GM18502 (cell line): ENCODE measurements around the gene CDK4.

Experiments used
- ATAC-seq: cut with Tn5 transposase; IDR thresholded peaks from one replicate; pipeline ENCODE4 v1.9.1; 2021; ENCODE audit warnings: mild to moderate bottlenecking; ENCODE audit not compliant: unreplicated experiment, poor library complexity

The CDK4 gene

GRCh38 chr12:57741844-57742738, 10.0 kb downstream of the CDK4 start:
- ATAC-seq: peak; percentile 56

DNA sequence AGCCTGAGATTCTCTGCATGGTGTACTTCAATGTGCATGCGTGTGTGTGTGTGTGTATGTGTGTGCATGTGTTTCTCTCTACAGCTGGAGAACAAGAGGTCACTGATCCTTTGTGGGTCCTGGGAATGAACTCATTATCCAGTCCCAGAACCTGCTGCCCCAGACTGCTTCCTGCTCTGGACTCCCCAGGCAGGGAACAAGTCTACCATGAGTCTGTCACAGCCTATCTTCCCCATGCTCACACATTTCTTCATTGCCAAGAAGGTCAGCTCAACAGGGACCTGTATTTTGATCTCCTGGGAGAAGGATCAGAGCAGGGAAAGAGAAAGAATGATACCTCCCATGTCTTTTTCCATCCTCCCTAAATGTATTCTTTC, 10.7 kb downstream of the CDK4 start:
- no peak for ATAC-seq

- ATAC-seq: peak; percentile 61
Measured at GRCh38 chr12:57740656-57741412, 11.3 kb downstream of the CDK4 start.

- no peak for ATAC-seq
Measured at GRCh38 chr12:57739914-57740538, 12.1 kb downstream of the CDK4 start.

GRCh38 chr12:57739387-57739786, 12.7 kb downstream of the CDK4 start:
- no peak for ATAC-seq

DNA sequence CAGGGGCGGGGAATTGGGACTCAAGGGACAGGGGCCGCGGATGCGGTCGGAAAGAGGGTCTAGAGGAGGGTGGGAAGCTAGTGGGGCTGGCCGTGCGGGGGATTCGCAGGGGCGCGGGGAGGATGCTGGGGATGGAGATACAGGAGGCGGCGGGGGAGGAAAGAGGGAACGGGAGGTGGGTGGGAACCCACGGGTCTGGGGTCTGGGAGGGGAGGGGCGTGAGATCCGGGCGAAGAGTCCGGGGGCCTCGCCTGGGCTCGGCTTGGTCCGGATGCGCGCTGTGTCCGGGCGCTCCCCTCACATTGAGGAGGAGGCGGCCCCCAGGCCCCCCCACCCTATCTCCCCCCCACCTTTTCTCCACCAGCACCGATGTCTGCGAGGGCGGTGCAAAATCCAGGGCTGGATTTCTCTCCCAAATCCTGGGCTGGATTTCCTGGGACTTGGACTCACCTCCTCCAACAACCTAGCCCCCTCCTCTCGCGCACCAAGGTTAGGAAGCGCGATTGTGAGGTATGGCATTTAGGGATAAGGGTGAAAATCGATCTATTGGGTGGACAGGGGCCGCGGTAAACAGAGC, 13.4 kb downstream of the CDK4 start, which contains the start of gene AGAP2:
TSS of gene AGAP2 (minus strand) at position 82 of the 577 bp plus-strand sequence. CDS start 496 bp downstream, outside the sequence.
- ATAC-seq: no peak

DNA sequence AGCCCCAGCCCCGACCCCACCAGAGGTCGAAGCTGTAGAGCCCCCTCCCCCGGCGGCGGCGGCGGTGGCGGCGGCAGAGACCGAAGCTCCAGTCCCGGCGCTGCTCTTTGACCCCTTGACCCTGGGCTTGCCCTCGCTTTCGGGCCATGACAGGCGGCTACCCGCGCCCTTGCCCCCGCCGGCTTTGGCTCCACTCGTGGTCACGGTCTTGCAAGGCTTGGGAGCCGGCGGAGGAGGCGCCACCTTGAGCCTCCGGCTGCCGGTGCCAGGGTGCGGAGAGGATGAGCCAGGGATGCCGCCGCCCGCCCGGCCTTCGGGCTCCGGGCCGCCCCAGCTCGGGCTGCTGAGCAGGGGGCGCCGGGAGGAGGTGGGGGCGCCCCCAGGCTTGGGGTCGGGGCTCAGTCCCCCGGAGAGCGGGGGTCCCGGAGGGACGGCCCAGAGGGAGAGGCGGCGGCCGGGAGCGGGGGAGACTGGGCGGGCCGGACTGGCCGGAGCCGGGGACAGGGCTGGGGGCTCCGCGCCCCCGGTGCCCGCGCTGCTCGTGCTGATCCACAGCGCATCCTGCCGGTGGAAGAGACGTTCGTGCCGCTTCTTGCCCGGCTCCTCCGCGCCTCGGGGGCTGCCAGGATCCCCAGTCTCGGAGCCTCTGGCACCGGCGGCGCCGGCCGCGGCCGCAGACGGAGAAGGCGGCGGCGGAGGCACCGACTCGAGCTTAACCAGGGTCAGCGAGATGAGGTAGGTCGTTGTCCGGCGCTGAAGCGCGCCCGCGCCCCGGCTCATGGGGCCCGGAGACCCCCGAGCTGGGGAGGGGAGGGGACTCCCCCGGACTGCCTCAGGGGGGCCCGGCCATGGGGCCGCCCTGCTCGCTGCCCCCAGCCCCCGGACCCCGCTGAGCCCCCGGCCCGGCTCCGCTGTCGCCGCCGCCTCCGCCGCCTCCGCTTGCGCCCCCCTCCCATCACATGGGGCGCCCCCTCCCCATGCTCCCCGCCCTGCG, 14.3 kb downstream of the CDK4 start:
- ATAC-seq: no peak

DNA sequence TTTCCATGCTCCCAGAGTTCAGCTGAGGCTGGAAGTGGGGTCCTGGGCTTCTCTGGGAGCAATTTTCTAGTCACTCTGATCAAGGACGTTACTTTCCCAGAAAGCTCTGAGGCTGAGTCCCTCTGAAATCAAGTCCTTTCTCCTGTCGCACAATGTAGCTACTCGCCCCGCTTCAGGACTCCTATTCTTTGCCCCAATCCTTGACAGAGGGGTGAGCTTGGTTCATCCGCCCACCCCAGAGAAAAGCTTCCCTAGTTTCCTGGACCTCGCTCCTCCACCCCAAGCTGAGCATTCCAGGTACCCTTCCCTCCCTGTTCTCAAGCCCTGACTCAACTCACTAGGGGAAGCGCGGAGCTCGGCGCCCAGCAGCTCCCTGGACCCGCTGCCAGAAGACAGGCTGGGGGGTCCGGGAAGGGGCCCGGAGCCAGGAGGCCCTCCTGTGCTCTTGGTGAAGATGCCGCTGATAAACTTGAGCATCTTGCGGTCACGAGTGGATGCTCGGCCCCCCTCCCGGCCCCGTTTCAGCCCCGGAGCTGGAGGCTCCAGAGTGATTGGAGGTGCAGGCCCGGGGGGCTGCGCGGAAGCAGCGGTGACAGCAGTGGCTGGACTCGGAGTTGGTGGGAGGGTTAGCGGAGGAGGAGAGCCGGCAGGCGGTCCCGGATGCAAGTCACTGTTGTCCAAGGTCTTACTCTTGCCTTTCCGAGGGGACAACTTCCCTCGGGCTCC, 15.2 kb downstream of the CDK4 start:
- ATAC-seq: no peak

DNA sequence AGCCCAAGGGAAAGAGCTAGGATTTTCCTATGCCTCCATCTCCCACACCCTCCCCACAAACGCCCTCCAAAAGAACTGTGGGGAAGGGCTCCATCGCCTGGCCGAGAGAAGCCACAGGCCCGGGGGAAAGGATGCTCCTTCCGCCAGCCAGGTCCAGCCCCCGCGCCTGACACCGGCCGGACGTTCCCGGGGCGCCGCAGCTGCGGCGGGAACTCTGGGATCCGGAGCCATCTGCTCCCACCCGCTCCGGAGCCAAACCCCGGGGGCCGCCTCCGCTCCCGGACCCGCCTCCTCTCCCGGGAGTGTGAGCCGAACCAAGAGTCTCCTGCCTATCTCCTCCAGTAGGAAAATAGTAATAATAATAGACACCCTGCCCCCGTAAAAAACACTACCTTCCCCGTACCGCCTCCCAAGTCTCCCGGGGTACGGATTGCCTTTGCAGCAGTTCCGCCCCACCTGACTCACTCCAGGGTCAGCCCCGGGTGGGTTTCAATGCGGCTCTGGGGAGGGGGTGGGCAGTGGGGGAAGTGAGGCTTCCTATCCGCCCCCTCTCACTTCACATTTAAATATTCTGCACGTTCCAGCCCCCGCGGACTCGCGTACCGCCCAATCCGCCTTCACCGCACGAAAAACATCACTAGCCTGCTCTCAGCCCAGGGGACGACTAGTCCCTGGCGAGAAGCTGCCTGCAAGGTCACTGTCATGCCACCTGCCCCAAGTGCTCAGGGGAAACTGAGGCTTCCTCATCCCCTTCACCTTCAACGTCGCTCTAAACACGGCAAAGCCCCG, 16.0 kb downstream of the CDK4 start:
- ATAC-seq: no peak

- ATAC-seq: no peak
Measured at GRCh38 chr12:57735198-57735855, 16.8 kb downstream of the CDK4 start.

DNA sequence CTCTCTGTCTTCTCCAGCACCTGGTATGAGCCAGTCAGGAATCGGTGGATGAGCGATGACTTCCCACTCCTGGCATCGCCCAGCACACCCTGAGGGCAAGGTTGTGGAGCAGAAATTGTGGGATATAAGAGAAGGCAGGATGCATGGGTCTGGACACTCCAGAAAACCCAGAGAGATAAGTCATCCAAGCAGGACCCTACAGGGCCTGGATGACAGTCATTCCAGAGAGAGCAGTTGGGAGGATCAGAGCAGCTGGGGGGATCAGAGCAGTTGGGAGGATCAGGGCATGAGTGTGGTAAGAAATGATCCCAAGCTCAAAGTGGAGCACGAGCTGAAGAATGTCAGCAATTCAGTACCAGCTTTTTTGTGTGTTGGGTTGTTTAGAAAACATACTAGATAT, 17.5 kb downstream of the CDK4 start:
- no peak for ATAC-seq

DNA sequence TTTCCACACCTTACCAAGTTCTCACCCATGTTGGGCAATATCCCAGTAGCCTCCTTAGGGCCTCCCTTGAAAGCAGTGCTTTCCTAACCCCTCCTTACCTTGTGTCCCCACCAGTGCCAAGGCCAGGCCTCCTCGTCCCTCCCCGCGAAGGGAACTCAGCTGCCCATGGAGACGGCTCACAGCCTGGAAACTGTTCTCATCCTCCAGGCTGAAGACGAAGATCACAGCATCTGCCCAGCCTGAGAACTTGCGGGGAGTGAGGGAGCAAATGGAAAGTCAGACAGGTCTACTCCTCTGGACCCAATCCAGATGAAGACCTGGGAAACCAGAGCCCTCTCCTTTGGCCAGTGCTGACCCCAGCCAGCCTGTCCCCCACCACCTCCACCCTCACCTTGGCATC, 18.2 kb downstream of the CDK4 start:
- ATAC-seq: no peak

DNA sequence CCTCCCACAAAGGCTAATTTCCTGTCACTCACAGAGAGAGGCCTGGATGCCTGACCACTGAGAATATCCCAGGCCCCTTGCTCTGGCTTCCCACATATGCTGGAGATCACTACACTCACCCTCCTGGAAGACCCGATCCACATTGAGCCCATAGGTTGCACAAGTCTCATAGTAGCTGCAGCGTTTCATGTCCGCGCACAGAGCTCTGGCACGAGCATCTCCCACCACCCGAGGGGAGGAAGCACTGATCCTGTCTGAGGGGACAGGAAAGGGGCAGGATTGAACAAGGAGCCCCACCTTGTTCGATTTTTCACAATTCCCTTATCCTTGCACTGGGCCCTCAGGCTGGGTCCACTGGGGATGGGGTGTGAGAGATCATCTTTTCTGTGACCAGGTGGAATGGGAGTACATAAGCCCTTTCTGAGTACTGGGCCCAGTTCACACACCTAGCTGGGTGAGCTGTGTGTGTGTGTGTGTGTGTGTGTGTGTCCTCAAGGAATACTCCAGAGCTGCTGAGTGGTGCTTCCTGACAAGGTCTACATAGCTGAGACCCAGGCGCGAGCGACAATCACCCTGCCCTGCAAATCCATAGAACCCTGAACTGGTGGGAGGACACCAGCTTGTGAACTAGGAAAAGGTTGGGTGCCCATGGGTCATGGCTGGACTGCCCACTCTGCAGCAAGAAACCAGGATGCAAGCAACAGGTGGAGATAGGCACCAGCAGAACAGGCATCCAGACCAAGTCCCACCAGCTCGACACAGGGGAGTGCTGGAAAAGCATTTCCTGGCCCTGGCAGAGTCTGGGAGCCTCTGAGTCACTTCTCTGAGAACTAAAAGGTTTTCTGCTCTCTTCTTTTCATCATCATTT, 19.1 kb downstream of the CDK4 start:
- no peak for ATAC-seq

- no peak for ATAC-seq
Measured at GRCh38 chr12:57732270-57732669, 19.8 kb downstream of the CDK4 start.

- no peak for ATAC-seq
Measured at GRCh38 chr12:57731411-57732080, 20.6 kb downstream of the CDK4 start.
